Measurements from ENCODE around the gene ZNF593OS.

Gene ZNF593OS

GRCh38 chr1:26182383-26182696, 10.7 kb upstream of the ZNF593OS start:
- no peak for DNase-seq

- no peak for DNase-seq
Measured at GRCh38 chr1:26181586-26182382, 10.2 kb upstream of the ZNF593OS start.

GRCh38 chr1:26180010-26180506, 8.4 kb upstream of the ZNF593OS start:
- DNase-seq: no peak

- peak; percentile 73 for DNase-seq
Measured at GRCh38 chr1:26177182-26177684, 5.6 kb upstream of the ZNF593OS start, which contains the start of gene CNKSR1. Gene CNKSR1 (plus strand): TSS chr1:26177491. CDS start chr1:26177548, 57 bp downstream.

- no peak for DNase-seq
Measured at GRCh38 chr1:26175346-26175745, 3.7 kb upstream of the ZNF593OS start.

GRCh38 chr1:26170472-26170821, 1.2 kb downstream of the ZNF593OS start:
- DNase-seq: no peak

- DNase-seq: peak; percentile 84
Measured at GRCh38 chr1:26169669-26170471, 1.8 kb downstream of the ZNF593OS start, which contains the start of gene ZNF593. Gene ZNF593 (plus strand): TSS chr1:26169908. CDS start chr1:26169984, 76 bp downstream.

GRCh38 chr1:26169198-26169554, 2.5 kb downstream of the ZNF593OS start:
- no peak for DNase-seq

GRCh38 chr1:26168410-26169197, 3.0 kb downstream of the ZNF593OS start, which contains the start of gene C1orf232:
Gene C1orf232 (minus strand): TSS chr1:26168963. CDS start chr1:26168499, 464 bp downstream.
- peak; percentile 47 for DNase-seq

- no peak for DNase-seq
Measured at GRCh38 chr1:26166719-26167281, 4.8 kb downstream of the ZNF593OS start.

- no peak for DNase-seq
Measured at GRCh38 chr1:26164861-26165842, 6.5 kb downstream of the ZNF593OS start.

- DNase-seq: no peak
Measured at GRCh38 chr1:26164036-26164860, 7.4 kb downstream of the ZNF593OS start.

GRCh38 chr1:26163684-26164035, 8.0 kb downstream of the ZNF593OS start:
- no peak for DNase-seq

- DNase-seq: no peak
Measured at GRCh38 chr1:26162220-26162709, 9.4 kb downstream of the ZNF593OS start.

- DNase-seq: peak; percentile 32
Measured at GRCh38 chr1:26161415-26162219, 10.0 kb downstream of the ZNF593OS start.

- no peak for DNase-seq
Measured at GRCh38 chr1:26160527-26161414, 10.9 kb downstream of the ZNF593OS start.

- DNase-seq: no peak
Measured at GRCh38 chr1:26159743-26160039, 11.9 kb downstream of the ZNF593OS start.
